PC-3 (cell line): ENCODE results near the gene PCED1B. TPM values are rescaled to one million over a fixed set of nuclear protein-coding genes. Genes with fewer than 3 reads are reported as not detected.

ENCODE experiments used
- ATAC-seq: fragments of 200-7000 bp; cut with Tn5 transposase; 2 replicates; pipeline ENCODE4 v1.9.1; 2020; ENCODE audit warnings: mild to moderate bottlenecking, moderate library complexity
- BruUV-seq: library from RNA; stranded (reverse); fragments of 400-500 nt; replicated peaks from 2 replicates; lab custom pipeline; 2021; lab: Mats Ljungman, UMichigan
- CTCF ChIA-PET: fragments of 300-600 bp; sonication (Branson Sonifier 250); formaldehyde crosslinking; loops from one replicate; lab custom pipeline; 2022; ENCODE audit warnings: antibody characterized with exemption; lab: Charles Lee
- POLR2A ChIA-PET: fragments of 300-600 bp; sonication (Branson Sonifier 250); formaldehyde crosslinking; loops from one replicate; lab custom pipeline; 2022; ENCODE audit warnings: antibody characterized with exemption; ENCODE audit not compliant: unreplicated experiment; lab: Charles Lee
- DNase-seq: peaks from one replicate; pipeline ENCODE4 v3.0.0-alpha.2; 2015
- H2AFZ ChIP-seq: fragments of 300-600 bp; sonication (generic); 2 replicates; pipeline ENCODE4 v1.6.0; 2016; ENCODE audit warnings: antibody characterized with exemption, low read length
- H3F3A ChIP-seq: fragments of 300-600 bp; sonication (generic); one replicate; pipeline ENCODE4 v1.6.0; 2017; ENCODE audit warnings: antibody characterized with exemption, low read length, control low read depth, mild to moderate bottlenecking; ENCODE audit not compliant: unreplicated experiment
- H3K27ac ChIP-seq: fragments of 300-600 bp; sonication (generic); 2 replicates; pipeline ENCODE4 v1.5.1; 2016; ENCODE audit warnings: mild to moderate bottlenecking, low read length
- H3K27me3 ChIP-seq: fragments of 300-600 bp; sonication (generic); 2 replicates; pipeline ENCODE4 v1.6.1; 2016; ENCODE audit warnings: low read length, mixed read lengths
- H3K36me3 ChIP-seq: fragments of 300-600 bp; sonication (generic); 2 replicates; pipeline ENCODE4 v1.6.1; 2016; ENCODE audit warnings: low read depth, mixed run types, low read length, mixed read lengths
- H3K4me1 ChIP-seq: fragments of 300-600 bp; sonication (generic); 2 replicates; pipeline ENCODE4 v1.5.1; 2016; ENCODE audit warnings: low read length; ENCODE audit not compliant: insufficient read depth
- H3K4me2 ChIP-seq: fragments of 300-600 bp; sonication (generic); 2 replicates; pipeline ENCODE4 v1.6.0; 2016; ENCODE audit warnings: low read length
- H3K4me3 ChIP-seq: fragments of 300-600 bp; sonication (generic); 2 replicates; pipeline ENCODE4 v1.5.1; 2016; ENCODE audit warnings: mild to moderate bottlenecking, low read length, mixed read lengths
- H3K79me2 ChIP-seq: fragments of 300-600 bp; sonication (generic); 2 replicates; pipeline ENCODE4 v1.6.1; 2017; ENCODE audit warnings: low read length, mixed read lengths
- H3K9ac ChIP-seq: fragments of 300-600 bp; sonication (generic); 2 replicates; pipeline ENCODE4 v1.6.0; 2016; ENCODE audit warnings: mild to moderate bottlenecking, low read length
- H3K9me2 ChIP-seq: fragments of 300-600 bp; sonication (generic); replicated peaks from 2 replicates; pipeline ENCODE4 v1.6.1; 2016; ENCODE audit warnings: mixed run types, low read length, mixed read lengths
- H3K9me3 ChIP-seq: fragments of 300-600 bp; sonication (generic); 2 replicates; pipeline ENCODE4 v1.6.1; 2016; ENCODE audit warnings: low read length, mixed read lengths
- H4K20me1 ChIP-seq: fragments of 300-600 bp; sonication (generic); 2 replicates; pipeline ENCODE4 v1.6.1; 2016; ENCODE audit warnings: low read length, mixed read lengths
- EZH2 ChIP-seq: fragments of 300-600 bp; sonication (generic); IDR thresholded peaks from one replicate; pipeline ENCODE4 v1.6.1; 2017; ENCODE audit warnings: antibody characterized with exemption, mild to moderate bottlenecking, low read length; ENCODE audit not compliant: unreplicated experiment
- EZH2phosphoT487 ChIP-seq: fragments of 300-600 bp; sonication (generic); IDR thresholded peaks from 2 replicates; pipeline ENCODE4 v1.6.1; 2018; ENCODE audit warnings: mild to moderate bottlenecking, antibody characterized with exemption, low read length, borderline replicate concordance
- intact Hi-C: fragments of 100-400 bp; cut with micrococcal nuclease; formaldehyde crosslinking; loops from 2 replicates; pipeline ENCODE4 v1.9.0; 2023
- total RNA-seq: library from RNA; depleted of rRNA; stranded (reverse); fragments of >200 nt; gene quantifications from 2 replicates; pipeline ENCODE4 v1.2.3, GENCODE V29; 2014
- TF ChIP-seq, protein P1 (sequence below): fragments of 300-600 bp; sonication (generic); conservative IDR thresholded peaks from 2 replicates; pipeline ENCODE4 v1.5.1; 2017; ENCODE audit warnings: antibody characterized with exemption, low read depth, mild to moderate bottlenecking, low read length

The PCED1B gene
- total RNA-seq, 1 experiment from 2014 or later: 1.0 TPM

DNA sequence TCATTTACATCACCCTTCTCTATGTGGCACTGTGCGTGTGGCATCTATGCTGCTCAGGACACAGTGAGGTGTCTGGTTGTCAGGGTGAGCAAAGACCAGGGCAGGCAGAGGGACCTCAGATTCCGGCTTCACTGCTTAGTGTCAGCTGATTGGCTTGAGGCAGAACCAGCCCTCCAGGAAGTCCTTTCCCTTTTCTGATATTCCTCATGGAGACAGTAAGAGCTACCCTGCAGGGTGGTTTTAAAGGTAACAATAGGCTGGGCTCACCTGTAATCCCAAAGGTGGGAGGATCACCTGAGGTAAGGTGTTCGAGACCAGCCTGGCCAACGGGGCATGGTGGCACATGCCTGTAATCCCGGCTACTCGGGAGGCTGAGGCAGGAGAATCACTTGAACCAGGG lies 129.6 kb downstream of the PCED1B start:
- no peaks in the 10 kb centered on the region for H3F3A ChIP-seq
- H3K79me2 ChIP-seq: no peaks in the 10 kb centered on the region
- no peak overlapping the region for H3K4me2 ChIP-seq
- no peak for ATAC-seq
- H3K9me2 ChIP-seq: no peaks in the 10 kb centered on the region
- H3K27ac ChIP-seq: no peak overlapping the region
- H3K27me3 ChIP-seq: no peaks in the 10 kb centered on the region
- TF ChIP-seq EZH2phosphoT487: no peak
- no peak for TF ChIP-seq EZH2
- TF ChIP-seq, protein P1, sequence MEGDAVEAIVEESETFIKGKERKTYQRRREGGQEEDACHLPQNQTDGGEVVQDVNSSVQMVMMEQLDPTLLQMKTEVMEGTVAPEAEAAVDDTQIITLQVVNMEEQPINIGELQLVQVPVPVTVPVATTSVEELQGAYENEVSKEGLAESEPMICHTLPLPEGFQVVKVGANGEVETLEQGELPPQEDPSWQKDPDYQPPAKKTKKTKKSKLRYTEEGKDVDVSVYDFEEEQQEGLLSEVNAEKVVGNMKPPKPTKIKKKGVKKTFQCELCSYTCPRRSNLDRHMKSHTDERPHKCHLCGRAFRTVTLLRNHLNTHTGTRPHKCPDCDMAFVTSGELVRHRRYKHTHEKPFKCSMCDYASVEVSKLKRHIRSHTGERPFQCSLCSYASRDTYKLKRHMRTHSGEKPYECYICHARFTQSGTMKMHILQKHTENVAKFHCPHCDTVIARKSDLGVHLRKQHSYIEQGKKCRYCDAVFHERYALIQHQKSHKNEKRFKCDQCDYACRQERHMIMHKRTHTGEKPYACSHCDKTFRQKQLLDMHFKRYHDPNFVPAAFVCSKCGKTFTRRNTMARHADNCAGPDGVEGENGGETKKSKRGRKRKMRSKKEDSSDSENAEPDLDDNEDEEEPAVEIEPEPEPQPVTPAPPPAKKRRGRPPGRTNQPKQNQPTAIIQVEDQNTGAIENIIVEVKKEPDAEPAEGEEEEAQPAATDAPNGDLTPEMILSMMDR: no peak
- no peaks in the 10 kb centered on the region for H4K20me1 ChIP-seq
- no peaks in the 10 kb centered on the region for H3K36me3 ChIP-seq
- H2AFZ ChIP-seq: no peak overlapping the region
- DNase-seq: no peak
- H3K9ac ChIP-seq: no peak overlapping the region
- ChIA-PET POLR2A (no interaction called here), CTCF (no interaction called here)
- BruUV-seq: no TSS peak
- intact Hi-C loops: loop anchor here (5.0 kb wide), 1 partner anchor 188 kb away; no protein-coding TSS in a partner anchor
- no peaks in the 10 kb centered on the region for H3K9me3 ChIP-seq
- no peak overlapping the region for H3K4me3 ChIP-seq
- H3K4me1 ChIP-seq: peaks cover 12% of the 10 kb centered on the region; the same call in 1 of the 2 replicates

DNA sequence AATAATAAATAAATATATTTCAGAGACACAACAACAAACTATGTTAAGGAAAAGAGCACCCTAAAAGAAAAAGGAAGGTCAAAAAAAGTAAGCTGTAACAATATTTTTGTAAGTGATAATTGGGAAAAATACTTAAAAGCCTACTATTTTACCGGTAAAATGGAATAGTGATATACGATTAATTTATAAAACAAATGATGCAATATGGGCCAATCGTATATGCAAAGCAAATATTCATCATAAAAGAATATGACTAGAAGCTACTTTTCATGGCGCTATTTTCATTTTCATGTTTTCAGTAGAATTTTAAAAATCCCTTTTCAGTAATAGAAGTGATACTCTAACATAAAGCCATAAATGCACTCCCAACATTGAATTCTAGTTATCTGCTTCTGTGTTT lies 131.4 kb downstream of the PCED1B start:
- Histone ChIP-seq H3K27me3 (no peaks in the 10 kb centered on the region), H3K9ac (no peak overlapping the region), H3K4me2 (no peak overlapping the region), H3K9me2 (no peaks in the 10 kb centered on the region), H2AFZ (no peak overlapping the region), H3K4me3 (no peak overlapping the region), H3K79me2 (no peaks in the 10 kb centered on the region), H3K36me3 (no peaks in the 10 kb centered on the region), H3K4me1 (peaks cover 12% of the 10 kb centered on the region; the same call in 1 of the 2 replicates), H3F3A (no peaks in the 10 kb centered on the region), H3K9me3 (no peaks in the 10 kb centered on the region), H3K27ac (no peak overlapping the region), H4K20me1 (no peaks in the 10 kb centered on the region)
- DNase-seq (no peak), ATAC-seq (no peak)
- TF ChIP-seq, protein P1: no peak
- TF ChIP-seq EZH2 (no peak), EZH2phosphoT487 (no peak)
- intact Hi-C loops: no loop called here
- ChIA-PET POLR2A (no interaction called here), CTCF (no interaction called here)
- BruUV-seq: no TSS peak

DNA sequence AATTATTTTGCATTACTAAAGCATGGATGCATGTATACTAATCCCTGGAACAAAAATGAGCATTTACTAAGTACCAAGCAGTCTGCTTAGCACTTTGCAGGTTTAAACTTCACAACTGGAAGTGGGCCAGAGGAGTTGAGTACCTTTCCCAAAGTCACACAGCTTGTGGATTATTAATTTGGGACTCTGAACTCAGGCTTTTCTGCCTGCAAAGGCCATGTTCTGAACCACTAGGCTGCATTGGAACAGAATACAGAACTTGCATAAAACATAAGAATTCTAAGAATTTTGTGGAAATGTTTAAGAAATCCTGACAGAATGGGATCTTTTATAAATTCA lies 133.2 kb downstream of the PCED1B start:
- Histone ChIP-seq H3K27me3 (no peaks in the 10 kb centered on the region), H4K20me1 (no peaks in the 10 kb centered on the region), H3K9ac (no peak overlapping the region), H3K9me3 (no peaks in the 10 kb centered on the region), H3K4me2 (no peak overlapping the region), H3K27ac (no peak overlapping the region), H3K4me1 (peaks cover 20% of the 10 kb centered on the region), H2AFZ (no peak overlapping the region), H3K79me2 (no peaks in the 10 kb centered on the region), H3K36me3 (no peaks in the 10 kb centered on the region), H3K4me3 (no peak overlapping the region), H3F3A (no peaks in the 10 kb centered on the region), H3K9me2 (no peaks in the 10 kb centered on the region)
- ChIA-PET POLR2A (no interaction called here), CTCF (no interaction called here)
- no TSS peak for BruUV-seq
- TF ChIP-seq EZH2: no peak
- TF ChIP-seq EZH2phosphoT487: no peak
- TF ChIP-seq, protein P1: no peak
- DNase-seq (no peak), ATAC-seq (no peak)
- intact Hi-C loops: no loop called here
